ENCODE data around the gene ARL3. TPM values are rescaled to one million over a fixed set of nuclear protein-coding genes. Genes with fewer than 3 reads are reported as not detected.

Gene ARL3
- total RNA-seq, 4 donors from 2014 or later = 7.1 to 9.8 (median 9.1) TPM

GRCh38 chr10:102752934-102753664 lies 38.9 kb upstream of the ARL3 start:
- 25 to 42% methylated on average over 1 to 2 of the region's 4 CpGs for WGBS, 2 donors (ENCODE audit: low coverage in 1 of 2)
- TF ChIP-seq CTCF (IDR thresholded peaks at IDR 0.05) = peak in 3 of 4 experiments; percentile 69 to 74 (median 69)
- no peak for TF ChIP-seq POLR2A (IDR thresholded peaks at IDR 0.05)
- ATAC-seq = peak; percentile 71
- Histone ChIP-seq H3K36me3 (no peaks in the 10 kb centered on the region), H3K27ac (peak overlapping the region; percentile 82 to 96 (median 90)), H3K9me3 (no peaks in the 10 kb centered on the region), H3K4me1 (peaks cover 16 to 83% (median 24%) of the 10 kb centered on the region in 3 donors), H3K4me3 (no peak overlapping the region), H3K27me3 (no peaks in the 10 kb centered on the region)

- TF ChIP-seq CTCF (IDR thresholded peaks at IDR 0.05) (no peak), POLR2AphosphoS5 (IDR thresholded peaks at IDR 0.05) (peak; percentile 86)
- peak; percentile 91 for ATAC-seq
- Histone ChIP-seq H3K27me3 (no peaks in the 10 kb centered on the region), H3K27ac (peak overlapping the region; percentile 82 to 96 (median 90)), H3K4me3 (no peak overlapping the region), H3K36me3 (no peaks in the 10 kb centered on the region), H3K4me1 (peaks cover 16 to 77% (median 24%) of the 10 kb centered on the region in 3 donors), H3K9me3 (no peaks in the 10 kb centered on the region)
- 48 to 49% methylated on average over 8 to 9 of the region's 9 CpGs for WGBS, 2 donors (ENCODE audit: low coverage in 1 of 2)
These were observed 38.2 kb upstream of the ARL3 start for GRCh38 chr10:102752266-102752930.

- TF ChIP-seq POLR2A (IDR thresholded peaks at IDR 0.05) (no peak), EP300 (IDR thresholded peaks at IDR 0.05) (no peak), CTCF (IDR thresholded peaks at IDR 0.05) (no peak), POLR2AphosphoS5 (IDR thresholded peaks at IDR 0.05) (no peak)
- no peak for ATAC-seq
- Histone ChIP-seq H3K27me3 (no peaks in the 10 kb centered on the region), H3K36me3 (no peaks in the 10 kb centered on the region), H3K9me3 (no peaks in the 10 kb centered on the region), H3K4me1 (peaks cover 0 to 48% (median 0%) of the 10 kb centered on the region in 3 donors), H3K27ac (peak overlapping the region; percentile 83 to 97 (median 92)), H3K4me3 (peak overlapping the region; percentile 71 to 88)
- 28 to 45% methylated on average over 4 of the region's 4 CpGs for WGBS, 2 donors (ENCODE audit: low coverage in 1 of 2)
These were observed 31.0 kb upstream of the ARL3 start for GRCh38 chr10:102745157-102745556.

GRCh38 chr10:102744374-102745051 lies 30.3 kb upstream of the ARL3 start:
- Histone ChIP-seq H3K27me3 (no peaks in the 10 kb centered on the region), H3K9me3 (no peaks in the 10 kb centered on the region), H3K27ac (peak overlapping the region; percentile 83 to 97 (median 92)), H3K4me3 (peak overlapping the region; percentile 71 to 88), H3K36me3 (no peaks in the 10 kb centered on the region), H3K4me1 (peaks cover 0 to 47% (median 0%) of the 10 kb centered on the region in 3 donors)
- 0 to 2% methylated on average over 7 to 8 of the region's 9 CpGs for WGBS, 2 donors (ENCODE audit: low coverage in 1 of 2)
- no peak for ATAC-seq
- no peak for TF ChIP-seq EP300 (IDR thresholded peaks at IDR 0.05)
- TF ChIP-seq CTCF (IDR thresholded peaks at IDR 0.05) = no peak
- peak; percentile 26 for TF ChIP-seq POLR2AphosphoS5 (IDR thresholded peaks at IDR 0.05)

Measured in gastroesophageal sphincter (tissue), 4 donors.